ENCODE data around the gene LLGL2.

DNA sequence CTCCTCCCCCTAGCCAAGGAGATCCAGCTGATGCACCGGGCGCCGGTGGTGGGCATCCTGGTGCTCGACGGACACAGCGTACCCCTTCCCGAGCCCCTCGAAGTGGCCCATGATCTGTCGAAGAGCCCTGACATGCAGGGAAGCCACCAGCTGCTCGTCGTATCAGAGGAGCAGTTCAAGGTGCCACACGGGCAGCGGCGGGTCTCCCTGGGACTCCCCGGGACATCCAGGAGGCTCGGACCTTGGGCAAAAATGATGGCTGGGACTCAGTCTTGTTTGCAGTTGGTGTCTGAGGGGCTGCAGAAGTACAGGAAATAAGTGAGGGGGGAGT lies 46.4 kb downstream of the LLGL2 start:
- TF ChIP-seq CTCF (IDR thresholded peaks at IDR 0.05 in 2 of 3, conservative IDR thresholded peaks at IDR 0.05 in 1 of 3; ENCODE audit: control insufficient read depth in 2 of 3, extremely low read depth in 1 of 3, insufficient read depth in 1 of 3, low read depth in 3 of 3, low read length in 3 of 3) (no peak), POLR2AphosphoS5 (IDR thresholded peaks at IDR 0.05; ENCODE audit: low read length) (no peak), FOS (IDR thresholded peaks at IDR 0.05; ENCODE audit: borderline replicate concordance, extremely low read depth, insufficient read length) (no peak)
